Measurements from ENCODE around the gene PLSCR4.

GRCh38 chr3:146246526-146246925 is 4.4 kb downstream of the PLSCR4 start:
- no peak for TF ChIP-seq POLR2AphosphoS5 (IDR thresholded peaks at IDR 0.05; ENCODE audit: low read depth, low read length)
- TF ChIP-seq REST (IDR thresholded peaks at IDR 0.05; ENCODE audit: insufficient read depth in 1 of 2, low read depth in 2 of 2, low read length in 2 of 2): no peak
- no peak for TF ChIP-seq TAF1 (IDR thresholded peaks at IDR 0.05; ENCODE audit: borderline replicate concordance, insufficient read depth, low read length)
- TF ChIP-seq SIN3A (IDR thresholded peaks at IDR 0.05; ENCODE audit: borderline replicate concordance, insufficient read depth, low read length): no peak
- no peak for TF ChIP-seq FOXP2 (optimal IDR thresholded peaks at IDR 0.05; ENCODE audit: borderline replicate concordance, extremely low read depth, extremely low read length, insufficient read depth)
